MM.1S (cell line): ENCODE results near the gene NAPA.

Experiments used
- EZH2 ChIP-seq: fragments of 300-600 bp; sonication (generic); optimal IDR thresholded peaks from 2 replicates; pipeline ENCODE3; 2017; ENCODE audit warnings: low read depth, mild to moderate bottlenecking, antibody characterized with exemption, low read length, mixed read lengths
- TF ChIP-seq, protein P1 (sequence below): fragments of 300-600 bp; sonication (generic); IDR thresholded peaks from 2 replicates; pipeline ENCODE4 v1.5.1; 2016; ENCODE audit warnings: antibody characterized with exemption, low read length, mixed read lengths

DNA sequence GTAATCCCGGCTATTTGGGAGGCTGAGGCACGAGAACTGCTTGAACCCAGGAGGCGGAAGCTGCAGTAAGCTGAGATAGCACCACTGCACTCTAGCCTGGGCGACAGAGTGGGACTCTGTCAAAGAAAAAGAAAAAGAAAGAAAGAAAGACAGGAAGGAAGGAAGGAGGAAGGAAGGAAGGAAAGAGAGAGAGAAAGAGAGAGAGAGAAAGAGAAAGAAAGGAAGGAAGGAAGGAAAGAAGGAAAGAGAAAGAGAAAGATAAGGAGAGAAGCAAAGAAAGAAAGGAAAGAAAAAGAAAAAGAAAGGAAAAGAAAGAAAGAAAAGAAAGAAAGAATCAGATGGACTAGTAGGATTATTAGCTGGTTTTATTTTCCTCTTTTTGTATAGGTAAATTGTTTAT is 35.3 kb upstream of the NAPA start:
- TF ChIP-seq, protein P1, sequence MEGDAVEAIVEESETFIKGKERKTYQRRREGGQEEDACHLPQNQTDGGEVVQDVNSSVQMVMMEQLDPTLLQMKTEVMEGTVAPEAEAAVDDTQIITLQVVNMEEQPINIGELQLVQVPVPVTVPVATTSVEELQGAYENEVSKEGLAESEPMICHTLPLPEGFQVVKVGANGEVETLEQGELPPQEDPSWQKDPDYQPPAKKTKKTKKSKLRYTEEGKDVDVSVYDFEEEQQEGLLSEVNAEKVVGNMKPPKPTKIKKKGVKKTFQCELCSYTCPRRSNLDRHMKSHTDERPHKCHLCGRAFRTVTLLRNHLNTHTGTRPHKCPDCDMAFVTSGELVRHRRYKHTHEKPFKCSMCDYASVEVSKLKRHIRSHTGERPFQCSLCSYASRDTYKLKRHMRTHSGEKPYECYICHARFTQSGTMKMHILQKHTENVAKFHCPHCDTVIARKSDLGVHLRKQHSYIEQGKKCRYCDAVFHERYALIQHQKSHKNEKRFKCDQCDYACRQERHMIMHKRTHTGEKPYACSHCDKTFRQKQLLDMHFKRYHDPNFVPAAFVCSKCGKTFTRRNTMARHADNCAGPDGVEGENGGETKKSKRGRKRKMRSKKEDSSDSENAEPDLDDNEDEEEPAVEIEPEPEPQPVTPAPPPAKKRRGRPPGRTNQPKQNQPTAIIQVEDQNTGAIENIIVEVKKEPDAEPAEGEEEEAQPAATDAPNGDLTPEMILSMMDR, result no peak
- no peak for TF ChIP-seq EZH2
